WTC11 (cell line): ENCODE results near the gene WDFY4. TPM values are rescaled to one million over a fixed set of nuclear protein-coding genes. Genes with fewer than 3 reads are reported as not detected.

Experiments used
- ATAC-seq: fragments of 200-7000 bp; cut with Tn5 transposase; 2 replicates; pipeline ENCODE4 v1.10.0; 2021; ENCODE audit warnings: mild to moderate bottlenecking, moderate library complexity
- CTCF ChIA-PET: fragments of 300-600 bp; sonication (Branson Sonifier 250); formaldehyde crosslinking; loops from one replicate; lab custom pipeline; 2021; ENCODE audit warnings: antibody characterized with exemption; lab: Charles Lee
- POLR2A ChIA-PET: fragments of 350-600 bp; sonication (Branson Sonifier 250); formaldehyde crosslinking; loops from one replicate; lab custom pipeline; 2021; ENCODE audit warnings: antibody characterized with exemption; lab: Charles Lee
- DNase-seq: peaks from one replicate; pipeline ENCODE4 v3.0.0; 2021; ENCODE audit warnings: low spot score
- H3K27ac Mint-ChIP-seq: 2 replicates; pipeline ENCODE4 v1.8.0; 2021; ENCODE audit warnings: mixed read lengths
- H3K27me3 Mint-ChIP-seq: 2 replicates; pipeline ENCODE4 v1.8.0; 2021; ENCODE audit warnings: low read depth, mild to moderate bottlenecking, moderate library complexity, mixed read lengths
- H3K36me3 Mint-ChIP-seq: 2 replicates; pipeline ENCODE4 v1.8.0; 2021; ENCODE audit warnings: mixed read lengths
- H3K4me1 Mint-ChIP-seq: 2 replicates; pipeline ENCODE4 v1.8.0; 2022; ENCODE audit warnings: mixed read lengths
- H3K4me3 Mint-ChIP-seq: 2 replicates; pipeline ENCODE4 v1.8.0; 2021; ENCODE audit warnings: mild to moderate bottlenecking, moderate library complexity, mixed read lengths
- H3K9me3 Mint-ChIP-seq: 2 replicates; pipeline ENCODE4 v1.8.0; 2021; ENCODE audit warnings: mixed read lengths
- AFF4 ChIP-seq: sonication (generic); formaldehyde crosslinking; IDR thresholded peaks from 2 replicates; pipeline ENCODE4 v1.8.1; 2023; ENCODE audit warnings: mild to moderate bottlenecking, missing genetic modification reagents, borderline replicate concordance
- ATF3 ChIP-seq: sonication (generic); formaldehyde crosslinking; conservative IDR thresholded peaks from 2 replicates; pipeline ENCODE4 v1.8.1; 2022; ENCODE audit warnings: mild to moderate bottlenecking, missing genetic modification reagents
- ELF4 ChIP-seq: sonication (generic); formaldehyde crosslinking; IDR thresholded peaks from 2 replicates; pipeline ENCODE4 v1.8.1; 2022; ENCODE audit warnings: low read depth, mild to moderate bottlenecking, moderate library complexity, missing genetic modification reagents
- EMX1 ChIP-seq: fragments of 250-450 bp; sonication (Bioruptor Pico); IDR thresholded peaks from 2 replicates; pipeline ENCODE4 v1.8.0; 2021; ENCODE audit warnings: mild to moderate bottlenecking
- ESRRA ChIP-seq: sonication (generic); formaldehyde crosslinking; IDR thresholded peaks from 2 replicates; pipeline ENCODE4 v1.8.1; 2022; ENCODE audit warnings: mild to moderate bottlenecking, missing genetic modification reagents, borderline replicate concordance
- HMGXB4 ChIP-seq: sonication (generic); formaldehyde crosslinking; IDR thresholded peaks from 2 replicates; pipeline ENCODE4 v1.8.1; 2023; ENCODE audit warnings: mild to moderate bottlenecking, moderate library complexity, missing genetic modification reagents
- IRF2 ChIP-seq: sonication (generic); formaldehyde crosslinking; IDR thresholded peaks from 2 replicates; pipeline ENCODE4 v1.8.0; 2022; ENCODE audit warnings: low read depth, missing genetic modification reagents, borderline replicate concordance
- MAX ChIP-seq: sonication (generic); formaldehyde crosslinking; IDR thresholded peaks from 2 replicates; pipeline ENCODE4 v1.8.0; 2022; ENCODE audit warnings: mild to moderate bottlenecking, missing genetic modification reagents
- NFYB ChIP-seq: sonication (generic); formaldehyde crosslinking; conservative IDR thresholded peaks from 2 replicates; pipeline ENCODE4 v1.8.0; 2022; ENCODE audit warnings: low read depth, missing genetic modification reagents
- PRDM15 ChIP-seq: sonication (generic); formaldehyde crosslinking; IDR thresholded peaks from 2 replicates; pipeline ENCODE4 v1.8.0; 2022; ENCODE audit warnings: missing genetic modification reagents
- RELA ChIP-seq: sonication (generic); formaldehyde crosslinking; IDR thresholded peaks from 2 replicates; pipeline ENCODE4 v1.8.1; 2022; ENCODE audit warnings: missing genetic modification reagents, mild to moderate bottlenecking, borderline replicate concordance
- RORB ChIP-seq: fragments of 250-450 bp; sonication (Bioruptor Pico); IDR thresholded peaks from 2 replicates; pipeline ENCODE4 v1.9.0; 2021; ENCODE audit warnings: mild to moderate bottlenecking
- SP1 ChIP-seq: sonication (generic); formaldehyde crosslinking; conservative IDR thresholded peaks from 2 replicates; pipeline ENCODE4 v1.8.1; 2022; ENCODE audit warnings: missing genetic modification reagents
- TP53 ChIP-seq: sonication (generic); formaldehyde crosslinking; IDR thresholded peaks from 2 replicates; pipeline ENCODE4 v1.8.1; 2023; ENCODE audit warnings: mild to moderate bottlenecking, missing genetic modification reagents
- ZNF121 ChIP-seq: sonication (generic); formaldehyde crosslinking; IDR thresholded peaks from 2 replicates; pipeline ENCODE4 v1.8.0; 2023; ENCODE audit warnings: missing genetic modification reagents
- ZNF425 ChIP-seq: fragments of 250-450 bp; sonication (Bioruptor Pico); conservative IDR thresholded peaks from 2 replicates; pipeline ENCODE4 v1.9.0; 2021; ENCODE audit warnings: mild to moderate bottlenecking
- ZNF512 ChIP-seq: sonication (generic); formaldehyde crosslinking; IDR thresholded peaks from 2 replicates; pipeline ENCODE4 v1.8.1; 2022; ENCODE audit warnings: missing genetic modification reagents, borderline replicate concordance
- ZNF532 ChIP-seq: fragments of 250-450 bp; sonication (Bioruptor Pico); IDR thresholded peaks from 2 replicates; pipeline ENCODE4 v1.9.0; 2021; ENCODE audit warnings: mild to moderate bottlenecking, borderline replicate concordance
- total RNA-seq: library from RNA; stranded (reverse); gene quantifications from 3 replicates; pipeline ENCODE4 v1.2.3, GENCODE V29; 2021

Gene WDFY4
- total RNA-seq, 1 experiment from 2014 or later = 0.13 TPM

GRCh38 chr10:48881937-48882336 is 197.3 kb downstream of the WDFY4 start (continued):
- TF ChIP-seq ZNF512 (CRISPR knock-in tag) = no peak
- no peak for TF ChIP-seq TP53 (CRISPR knock-in tag)
- no peak for TF ChIP-seq PRDM15 (CRISPR knock-in tag)
- TF ChIP-seq ELF4 = no peak
- TF ChIP-seq, all 79 proteins: peak for 0

GRCh38 chr10:48882881-48883280 is 198.2 kb downstream of the WDFY4 start:
- Mint-ChIP-seq H3K27me3 (no peaks in the 10 kb centered on the region), H3K4me3 (no peak overlapping the region), H3K27ac (no peak overlapping the region), H3K36me3 (no peaks in the 10 kb centered on the region), H3K4me1 (peaks cover 6% of the 10 kb centered on the region), H3K9me3 (peaks cover 8% of the 10 kb centered on the region; the same call in 1 of the 2 replicates)
- ATAC-seq = no peak
- ChIA-PET CTCF (interaction anchor here (0.9 kb wide), 1 partner anchor 92 kb away, joined by 3 read pairs; no protein-coding TSS in a partner anchor), POLR2A (no interaction called here)
- DNase-seq = no peak
- no peak for TF ChIP-seq ESRRA
- no peak for TF ChIP-seq AFF4 (CRISPR knock-in tag)
- TF ChIP-seq IRF2 (CRISPR knock-in tag) = no peak
- TF ChIP-seq RELA (CRISPR knock-in tag) = no peak
- TF ChIP-seq RORB = no peak
- TF ChIP-seq ZNF121 (CRISPR knock-in tag) = no peak
- TF ChIP-seq ZNF425 (CRISPR knock-in tag) = no peak
- TF ChIP-seq HMGXB4 (CRISPR knock-in tag) = no peak
- TF ChIP-seq MAX = no peak
- no peak for TF ChIP-seq EMX1 (CRISPR knock-in tag)
- no peak for TF ChIP-seq ZNF532 (CRISPR knock-in tag)
- TF ChIP-seq TP53 (CRISPR knock-in tag) = no peak
- no peak for TF ChIP-seq ATF3 (CRISPR knock-in tag)
- TF ChIP-seq SP1 (CRISPR knock-in tag) = no peak
- no peak for TF ChIP-seq NFYB (CRISPR knock-in tag)
